HG02885 (cell line): ENCODE data around the gene BCO2.

Experiments
- ATAC-seq: cut with Tn5 transposase; IDR thresholded peaks from one replicate; pipeline ENCODE4 v1.9.1; 2021; ENCODE audit warnings: mild to moderate bottlenecking; ENCODE audit not compliant: unreplicated experiment, poor library complexity

Gene BCO2

DNA sequence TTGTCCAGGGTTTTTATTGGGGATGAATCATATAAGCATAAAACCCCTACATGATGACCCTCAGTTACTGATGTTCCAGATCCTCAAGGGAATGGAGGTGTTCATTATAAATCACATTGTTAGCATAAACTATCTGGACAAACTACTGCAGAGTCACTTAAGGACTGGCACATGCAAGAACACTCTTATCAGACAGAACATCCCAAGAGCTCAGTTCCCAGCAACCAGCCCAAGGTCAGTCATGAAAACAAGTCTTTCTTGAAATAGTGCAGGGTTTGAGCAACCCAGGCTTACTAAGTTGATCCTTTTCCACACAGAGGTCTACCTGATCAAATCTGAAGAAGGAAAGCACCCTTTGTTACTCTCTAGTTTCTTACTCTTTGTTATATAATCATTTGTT lies 37.4 kb downstream of the BCO2 start:
- no peak for ATAC-seq

DNA sequence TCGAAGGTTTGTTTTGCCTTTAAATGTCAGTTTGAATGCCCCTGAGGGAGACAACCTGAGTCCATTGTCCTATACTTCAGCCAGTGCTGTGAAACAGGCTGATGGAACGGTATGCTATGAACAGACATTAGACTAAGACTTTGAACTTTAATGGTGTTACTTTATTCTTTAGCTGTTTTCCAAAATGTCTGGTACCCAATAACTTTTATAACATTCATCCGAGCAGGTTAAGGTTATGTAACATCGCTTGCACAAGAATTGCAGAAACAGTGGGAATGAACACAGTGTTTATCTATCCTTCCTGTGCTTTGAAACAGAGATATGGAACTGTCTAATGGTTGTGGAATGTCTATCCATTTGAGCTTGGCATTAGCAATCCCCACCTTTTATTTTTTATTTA lies 38.4 kb downstream of the BCO2 start:
- no peak for ATAC-seq

- ATAC-seq = no peak
These were observed 40.3 kb downstream of the BCO2 start for GRCh38 chr11:112215621-112216020.

- ATAC-seq = no peak
These were observed 41.3 kb downstream of the BCO2 start for GRCh38 chr11:112216561-112217105.

DNA sequence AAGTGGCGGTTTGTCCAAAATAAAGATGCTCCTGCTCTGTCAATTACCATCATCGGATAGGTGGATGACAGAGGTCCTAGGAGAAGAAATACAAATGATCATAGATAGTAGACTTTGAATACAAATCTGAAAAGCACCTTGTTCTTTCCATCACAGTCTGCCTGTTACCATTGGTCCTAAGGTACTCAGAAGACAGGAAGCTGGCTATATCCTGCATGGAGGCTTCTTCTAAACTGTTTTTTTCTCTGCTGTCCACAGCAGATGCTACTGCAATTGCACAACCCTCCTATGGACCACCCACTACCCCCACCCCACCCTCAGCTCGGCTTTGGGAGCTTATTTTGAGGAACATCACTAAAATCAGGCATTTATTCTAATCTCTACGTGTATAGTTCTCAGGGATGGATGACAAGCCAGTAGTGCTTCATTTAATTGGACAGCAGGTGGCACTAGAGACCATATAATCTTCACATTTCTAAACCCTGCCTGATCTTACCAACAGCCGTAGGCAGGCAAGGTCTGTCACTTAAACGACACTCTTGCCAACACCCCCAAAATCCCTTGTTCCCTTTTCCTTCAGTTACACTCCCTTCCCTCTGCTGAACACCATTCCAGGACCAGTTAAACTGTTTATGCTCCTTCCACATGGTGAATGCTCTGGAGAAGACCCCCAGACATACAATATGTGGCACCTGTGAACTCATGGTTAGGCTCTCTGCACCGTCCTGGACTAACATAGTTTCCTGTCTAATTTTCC lies 44.3 kb downstream of the BCO2 start:
- peak; percentile 97 for ATAC-seq

- no peak for ATAC-seq
These were observed 46.0 kb downstream of the BCO2 start for GRCh38 chr11:112221274-112221835.

- ATAC-seq = no peak
These were observed 47.0 kb downstream of the BCO2 start for GRCh38 chr11:112222303-112222702.

DNA sequence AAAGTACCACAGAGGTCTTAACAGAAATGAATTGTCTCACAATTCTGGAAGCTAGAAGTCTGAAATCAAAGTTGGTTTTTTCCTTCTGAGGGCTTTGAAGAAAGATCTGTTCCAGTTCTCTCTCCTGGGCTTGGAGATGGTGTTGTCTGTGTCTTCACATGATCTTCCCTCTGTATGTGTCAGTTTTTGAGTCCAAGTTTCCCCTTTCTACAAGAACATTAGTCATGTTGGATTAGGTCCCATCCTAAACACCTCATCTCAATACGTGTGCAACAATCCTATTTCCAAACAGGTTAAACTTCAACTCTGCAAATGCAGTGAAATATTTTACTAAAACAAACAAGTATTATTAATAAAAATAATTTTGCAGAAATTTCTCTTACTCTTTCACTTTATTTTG lies 47.8 kb downstream of the BCO2 start:
- ATAC-seq = no peak

- ATAC-seq = no peak
These were observed 48.6 kb downstream of the BCO2 start for GRCh38 chr11:112223754-112224532.

DNA sequence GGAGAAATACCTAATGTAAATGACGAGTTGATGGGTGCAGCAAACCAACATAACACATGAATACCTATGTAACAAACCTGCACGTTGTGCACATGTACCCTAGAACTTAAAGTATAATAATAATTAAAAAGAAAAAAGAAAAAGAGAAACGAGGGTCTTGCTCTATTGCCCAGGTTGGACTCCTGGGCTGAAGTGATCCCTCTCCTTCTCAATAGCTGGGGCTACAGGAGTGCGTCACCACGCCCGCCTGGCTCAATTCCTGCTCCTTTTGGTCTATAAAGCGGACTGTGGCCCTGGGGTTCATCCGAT lies 50.4 kb downstream of the BCO2 start:
- ATAC-seq = no peak

- ATAC-seq = peak; percentile 95
These were observed 50.9 kb downstream of the BCO2 start, which contains the start of gene PTS for GRCh38 chr11:112226062-112226830. PTS (plus strand) TSS chr11:112226428; CDS start chr11:112226444, 16 bp downstream.

DNA sequence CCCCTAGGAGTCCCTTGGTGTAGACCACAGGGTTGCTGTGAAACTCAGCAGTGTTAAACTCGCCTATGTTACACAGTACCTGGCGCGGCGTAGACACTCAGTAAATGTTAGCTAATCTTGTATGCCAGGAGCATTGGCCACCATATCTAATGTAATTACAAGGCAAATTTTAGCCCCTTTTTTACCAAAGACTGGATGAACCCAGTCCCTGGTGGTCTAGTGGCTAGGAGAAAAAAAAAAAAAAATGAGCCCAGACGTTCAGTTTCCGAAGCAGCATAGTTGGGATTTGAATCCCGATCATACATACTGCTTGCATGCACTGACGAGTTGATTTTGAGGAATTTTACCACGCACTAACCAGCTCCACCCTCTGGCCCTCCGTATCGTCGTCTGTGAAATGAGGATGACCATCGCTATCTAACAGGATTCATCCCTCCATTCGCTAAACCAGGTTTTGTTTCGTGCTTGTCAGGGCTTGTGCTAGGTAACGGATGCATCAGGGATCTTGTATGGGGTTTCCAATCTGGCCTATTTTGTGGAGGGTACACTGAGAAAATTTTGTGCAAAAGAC lies 51.6 kb downstream of the BCO2 start:
- peak; percentile 51 for ATAC-seq

DNA sequence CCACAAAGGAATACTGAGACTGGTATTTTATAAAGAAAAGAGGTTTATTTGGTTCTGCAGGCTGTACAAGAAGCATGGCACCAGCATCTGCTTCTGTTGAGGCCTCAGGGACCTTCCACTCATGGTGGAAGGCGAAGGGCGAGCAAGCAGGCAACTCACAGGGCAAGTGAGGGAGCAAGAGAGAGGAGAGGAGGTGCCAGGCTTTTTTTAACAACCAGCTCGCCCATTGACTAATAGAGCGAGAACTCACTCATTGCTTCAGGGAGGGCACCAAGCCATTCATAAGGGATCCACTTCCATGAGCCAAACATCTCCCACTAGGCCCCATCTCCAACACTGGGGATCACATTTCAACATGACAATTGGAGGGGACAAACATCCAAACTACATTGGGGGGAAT lies 52.2 kb downstream of the BCO2 start:
- ATAC-seq = no peak

DNA sequence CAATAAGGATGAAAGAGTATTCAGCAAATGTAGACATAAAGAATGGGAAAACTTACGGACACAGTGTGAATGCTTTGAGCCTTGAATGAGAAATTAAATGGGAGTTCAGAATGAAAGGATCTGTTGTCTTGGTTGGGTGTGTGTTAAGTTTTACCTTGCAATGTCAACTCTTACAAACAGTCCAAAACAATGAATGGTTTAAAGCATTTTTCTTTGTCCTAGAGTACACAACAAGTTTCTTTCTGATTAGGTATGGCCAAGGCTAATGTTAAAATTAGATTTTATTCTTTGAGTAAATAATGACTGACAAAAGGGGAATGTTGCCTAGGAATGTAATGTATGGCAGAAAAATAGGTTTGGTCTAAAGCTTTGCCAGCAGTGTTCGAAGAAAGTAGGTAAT lies 53.4 kb downstream of the BCO2 start:
- no peak for ATAC-seq

DNA sequence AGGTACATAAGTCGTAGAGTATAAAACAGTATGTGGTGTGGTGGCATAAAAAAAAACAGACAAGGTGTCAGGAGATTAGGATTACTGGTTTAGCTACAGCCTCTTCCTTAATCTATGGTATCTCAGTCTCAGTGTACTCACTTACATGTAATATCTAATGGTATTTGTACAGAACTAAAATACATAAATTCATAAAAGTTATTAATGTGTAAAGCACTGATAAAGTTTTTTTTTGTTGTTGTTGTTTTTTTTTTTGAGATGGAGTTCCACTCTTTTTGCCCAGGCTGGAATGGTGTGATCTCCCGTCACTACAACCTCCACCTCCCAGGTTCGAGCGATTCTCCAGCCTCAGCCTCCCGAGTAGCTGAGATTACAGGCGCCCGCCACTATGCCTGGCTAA lies 53.8 kb downstream of the BCO2 start:
- no peak for ATAC-seq

DNA sequence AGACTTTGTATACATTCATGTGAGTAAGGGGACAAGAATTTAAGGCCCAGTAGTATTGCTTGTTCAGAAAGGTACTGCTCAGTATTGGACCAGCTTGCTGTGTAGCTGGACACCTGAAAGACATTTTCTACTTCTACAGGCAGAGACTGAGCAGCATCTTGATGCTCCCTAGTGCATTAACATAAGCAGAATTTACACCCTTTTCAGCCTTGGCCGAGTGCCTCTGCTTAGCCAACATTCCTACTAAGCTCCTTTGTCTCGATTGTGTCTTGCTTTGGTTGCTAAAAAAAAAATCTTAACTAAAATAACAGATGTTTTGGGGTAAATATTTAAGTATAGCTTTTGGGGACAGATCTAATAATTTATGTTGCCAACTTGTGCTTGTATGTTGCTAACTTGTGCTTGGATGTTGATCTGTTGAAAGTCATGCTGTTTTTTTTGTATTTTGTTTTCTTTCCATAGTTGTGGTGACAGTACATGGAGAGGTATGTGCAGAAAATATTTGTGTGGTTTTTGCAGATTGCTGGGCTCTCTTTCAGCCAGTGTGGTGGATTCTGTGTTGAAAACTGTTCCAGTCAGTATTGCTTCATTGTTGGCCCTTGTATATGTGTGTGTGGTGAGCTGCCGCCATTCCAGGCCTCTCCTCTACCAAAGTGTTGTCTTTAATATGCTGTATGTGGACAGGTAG lies 54.6 kb downstream of the BCO2 start:
- no peak for ATAC-seq

GRCh38 chr11:112231952-112232351 lies 56.6 kb downstream of the BCO2 start:
- ATAC-seq = no peak

DNA sequence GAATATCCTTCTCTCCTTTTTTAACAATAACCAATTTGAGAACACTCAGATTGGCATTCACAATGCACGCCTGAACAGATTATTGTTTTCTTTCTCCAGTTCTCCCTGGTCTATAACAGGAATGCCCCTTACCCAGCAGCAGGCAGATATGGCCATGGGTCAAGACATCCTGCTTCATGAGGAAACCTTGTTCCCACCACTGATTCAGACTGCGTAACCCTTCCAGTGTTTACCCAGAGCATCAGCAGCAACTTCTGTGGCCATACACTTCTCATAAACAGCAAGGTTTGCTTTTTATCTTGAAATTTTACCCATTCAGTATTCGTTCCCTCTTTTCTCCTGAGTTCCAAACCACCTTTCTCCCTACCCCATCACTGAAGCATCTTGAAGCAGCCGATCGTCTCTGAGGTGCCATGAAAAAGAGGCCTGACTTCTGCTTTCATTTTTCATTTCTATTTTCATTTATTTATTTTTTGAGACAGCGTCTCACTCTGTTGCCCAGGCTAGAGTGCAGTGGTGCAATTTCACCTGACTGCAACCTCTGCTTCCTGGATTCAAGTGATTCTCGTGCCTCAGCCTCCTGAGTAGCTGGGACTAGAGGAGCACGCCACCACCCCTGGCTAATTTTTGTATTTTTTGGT lies 60.6 kb downstream of the BCO2 start:
- ATAC-seq = no peak

- no peak for ATAC-seq
These were observed 62.1 kb downstream of the BCO2 start for GRCh38 chr11:112237451-112237850.
